GM23248 (cell line): ENCODE data around the gene SMAD5. TPM values are rescaled to one million over a fixed set of nuclear protein-coding genes. Genes with fewer than 3 reads are reported as not detected.

Experiments used
- DNase-seq: peaks from one replicate; pipeline ENCODE4 v3.0.0-alpha.2; 2015
- H2AFZ ChIP-seq: fragments of 200-600 bp; sonication (generic); 2 replicates; pipeline ENCODE4 v1.6.1; 2016; ENCODE audit warnings: antibody characterized with exemption
- H3F3A ChIP-seq: fragments of 200-600 bp; sonication (generic); 2 replicates; pipeline ENCODE4 v1.6.1; 2016; ENCODE audit warnings: mild to moderate bottlenecking, antibody characterized with exemption, mixed run types; ENCODE audit not compliant: insufficient read depth
- H3K27ac ChIP-seq: fragments of 200-600 bp; sonication (generic); 2 replicates; pipeline ENCODE4 v1.5.1; 2016; ENCODE audit warnings: mild to moderate bottlenecking
- H3K27me3 ChIP-seq: fragments of 200-600 bp; sonication (generic); replicated peaks from 2 replicates; pipeline ENCODE4 v1.6.1; 2016; ENCODE audit warnings: mild to moderate bottlenecking; ENCODE audit not compliant: insufficient read depth
- H3K36me3 ChIP-seq: fragments of 200-600 bp; sonication (generic); 2 replicates; pipeline ENCODE4 v1.6.1; 2016; ENCODE audit warnings: low read depth, mild to moderate bottlenecking
- H3K4me1 ChIP-seq: fragments of 200-600 bp; sonication (generic); 2 replicates; pipeline ENCODE4 v1.6.1; 2016; ENCODE audit warnings: mild to moderate bottlenecking; ENCODE audit not compliant: insufficient read depth
- H3K4me2 ChIP-seq: fragments of 200-600 bp; sonication (generic); one replicate; pipeline ENCODE4 v1.6.1; 2016; ENCODE audit warnings: mild to moderate bottlenecking; ENCODE audit not compliant: unreplicated experiment
- H3K4me3 ChIP-seq: fragments of 200-600 bp; sonication (generic); 2 replicates; pipeline ENCODE4 v1.5.1; 2016; ENCODE audit warnings: mild to moderate bottlenecking
- H3K79me2 ChIP-seq: fragments of 200-600 bp; sonication (generic); 2 replicates; pipeline ENCODE4 v1.6.1; 2016; ENCODE audit warnings: mild to moderate bottlenecking; ENCODE audit not compliant: insufficient read depth
- H3K9ac ChIP-seq: fragments of 200-600 bp; sonication (generic); 2 replicates; pipeline ENCODE4 v1.6.1; 2016; ENCODE audit warnings: mild to moderate bottlenecking
- H3K9me2 ChIP-seq: fragments of 200-600 bp; sonication (generic); 2 replicates; pipeline ENCODE4 v1.6.1; 2016; ENCODE audit warnings: mixed run types, mild to moderate bottlenecking, moderate library complexity; ENCODE audit not compliant: insufficient read depth
- H3K9me3 ChIP-seq: fragments of 200-600 bp; sonication (generic); one replicate; pipeline ENCODE4 v1.6.1; 2017; ENCODE audit warnings: low read depth
- H4K20me1 ChIP-seq: fragments of 200-600 bp; sonication (generic); 2 replicates; pipeline ENCODE4 v1.6.0; 2016; ENCODE audit not compliant: insufficient read depth
- EZH2 ChIP-seq: fragments of 200-600 bp; sonication (generic); IDR thresholded peaks from 2 replicates; pipeline ENCODE4 v1.6.1; 2018; ENCODE audit warnings: antibody characterized with exemption, mild to moderate bottlenecking; ENCODE audit not compliant: insufficient read depth, poor library complexity, severe bottlenecking
- EZH2phosphoT487 ChIP-seq: fragments of 200-600 bp; sonication (generic); IDR thresholded peaks from 2 replicates; pipeline ENCODE4 v1.6.1; 2018; ENCODE audit warnings: antibody characterized with exemption, moderate library complexity, mild to moderate bottlenecking, low read depth; ENCODE audit not compliant: insufficient read depth
- WGBS, 2 experiments: methylation state at CpG; one replicate each; pipeline ENCODE4 v1.1.6; 2015 to 2017; ENCODE audit warnings: low lambda C conversion rate in 2 of 2, low coverage in 1 of 2; ENCODE audit errors: missing lambda C conversion rate in 2 of 2; 5-methylcytosine and 5-hydroxymethylcytosine counted together
- in situ Hi-C: fragments of 300-500 bp; cut with MboI; formaldehyde crosslinking; loops from 2 replicates; pipeline ENCODE4 v1.15.0; 2020
- polyA plus RNA-seq: library from polyadenylated mRNA; unstranded; fragments of >200 nt; fragmentation: Nextera tagmentation; extraction: Ambion mirVana; gene quantifications from 2 replicates; pipeline ENCODE4 v1.2.1, GENCODE V29; 2016
- small RNA-seq: library from RNA; depleted of rRNA; stranded (forward); fragments of <200 nt; gene quantifications from one replicate; pipeline ENCODE3, GENCODE V24; 2014; ENCODE audit warnings: low read depth, low replicate concordance
- total RNA-seq: library from RNA; depleted of rRNA; stranded (reverse); fragments of >200 nt; shearing (Covaris generic); gene quantifications from 2 replicates; pipeline ENCODE4 v1.2.3, GENCODE V29; 2014; rRNA removed

The SMAD5 gene
- total and polyA plus RNA-seq, 2 experiments from 2014 or later: 50.0 to 53.1 TPM

DNA sequence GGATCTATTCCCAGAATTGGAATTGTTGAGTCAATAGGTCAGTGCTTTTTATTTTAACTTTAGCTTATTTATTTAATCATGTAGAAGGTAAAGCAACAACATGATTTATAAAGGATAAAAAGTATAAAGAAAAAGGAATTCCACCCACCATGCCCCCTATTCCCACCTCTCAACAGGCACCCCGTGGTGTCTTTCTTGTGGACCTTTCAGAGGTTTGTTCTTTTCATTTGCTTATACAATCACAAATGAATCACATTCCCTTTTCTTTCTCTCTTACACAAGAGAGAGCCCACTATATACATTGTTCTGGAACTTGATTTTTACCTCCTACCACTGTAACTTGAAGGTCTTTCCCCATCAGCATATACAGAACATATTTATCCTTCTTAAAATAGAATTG lies 97.5 kb downstream of the SMAD5 start:
- in situ Hi-C loops: no loop called here
- Histone ChIP-seq H3K27me3 (no peaks in the 10 kb centered on the region; the same call in none of the 2 replicates), H3K4me1 (no peaks in the 10 kb centered on the region), H3K9me3 (no peaks in the 10 kb centered on the region), H3K9ac (no peak overlapping the region), H3K4me3 (no peak overlapping the region), H3F3A (no peaks in the 10 kb centered on the region), H3K4me2 (no peak overlapping the region), H3K79me2 (no peaks in the 10 kb centered on the region), H3K27ac (no peak overlapping the region), H4K20me1 (no peaks in the 10 kb centered on the region), H3K36me3 (no peaks in the 10 kb centered on the region), H2AFZ (no peak overlapping the region), H3K9me2 (no peaks in the 10 kb centered on the region)
- no peak for DNase-seq
- 14 to 18% methylated on average over 1 of the region's 1 CpG for WGBS, 2 experiments
- no peak for TF ChIP-seq EZH2phosphoT487
- TF ChIP-seq EZH2: no peak

- Histone ChIP-seq H3K36me3 (no peaks in the 10 kb centered on the region), H4K20me1 (no peaks in the 10 kb centered on the region), H3K27me3 (no peaks in the 10 kb centered on the region; the same call in none of the 2 replicates), H3K9ac (no peak overlapping the region), H3K4me3 (no peak overlapping the region), H2AFZ (no peak overlapping the region), H3K9me2 (no peaks in the 10 kb centered on the region), H3K27ac (no peak overlapping the region), H3K4me2 (no peak overlapping the region), H3K9me3 (no peaks in the 10 kb centered on the region), H3K4me1 (no peaks in the 10 kb centered on the region), H3K79me2 (no peaks in the 10 kb centered on the region), H3F3A (no peaks in the 10 kb centered on the region)
- in situ Hi-C loops: no loop called here
- DNase-seq: no peak
- WGBS, 2 experiments: 63 to 77% methylated on average over 6 of the region's 6 CpGs
- TF ChIP-seq EZH2phosphoT487: no peak
- no peak for TF ChIP-seq EZH2
Observed at GRCh38 chr5:136232316-136232715, 99.7 kb downstream of the SMAD5 start.

Small RNAs within 50 kb of the gene (small RNA-seq; reads per million reads assigned to genes)
- gene RF02173: not detected
- gene RF02175: not detected
- not detected for gene RF02176

Other genes with a start within 250 kb of the SMAD5 start
- gene IL9, start 237.0 kb upstream of the SMAD5 start, total RNA-seq: not detected in 2 replicates
- not detected in 2 replicates for gene IL9, start 237.0 kb upstream of the SMAD5 start, polyA plus RNA-seq
- gene LECT2, start 177.9 kb upstream of the SMAD5 start, total RNA-seq: 0.32 TPM in 1 of 2 replicates, not detected in the other
- 0.41 and 0.51 TPM in 2 replicates for gene LECT2, start 177.9 kb upstream of the SMAD5 start, polyA plus RNA-seq
- gene TGFBI, start 103.9 kb upstream of the SMAD5 start, total RNA-seq: 7,109 and 7,351 TPM in 2 replicates
- gene TGFBI, start 103.9 kb upstream of the SMAD5 start, polyA plus RNA-seq: 7,159 and 7,358 TPM in 2 replicates
- not detected in 2 replicates for gene SMIM32, start 60.3 kb downstream of the SMAD5 start, total RNA-seq
- gene SMIM32, start 60.3 kb downstream of the SMAD5 start, polyA plus RNA-seq: not detected in 2 replicates
- not detected in 2 replicates for gene TRPC7, start 232.7 kb downstream of the SMAD5 start, total RNA-seq
- not detected in 2 replicates for gene TRPC7, start 232.7 kb downstream of the SMAD5 start, polyA plus RNA-seq